Measurements from ENCODE around the gene ZNF784.

The ZNF784 gene

GRCh38 chr19:55654868-55655647, 30.7 kb upstream of the ZNF784 start, which contains the start of gene U2AF2:
TSS of gene U2AF2 (plus strand) at chr19:55655035. CDS start at chr19:55655105, 70 bp downstream.
- TF ChIP-seq EZH2phosphoT487 (conservative IDR thresholded peaks at IDR 0.05; ENCODE audit: low read length) (no peak), CTCF (IDR thresholded peaks at IDR 0.05; ENCODE audit: insufficient read depth, low read length, poor library complexity, severe bottlenecking) (no peak)
- H3K36me3 ChIP-seq (ENCODE audit: low read length): peaks cover 9% of the 10 kb centered on the region; the same call in 1 of the 2 replicates
- no peaks in the 10 kb centered on the region for H3K9me3 ChIP-seq (ENCODE audit: insufficient read depth, low read length)
- peak within 1 kb of the TSS; percentile 96 for H3K27ac ChIP-seq (ENCODE audit: low read depth, low read length)
- no peaks in the 10 kb centered on the region for H3K27me3 ChIP-seq (ENCODE audit: low read length)
- peaks cover 17% of the 10 kb centered on the region; the same call in 1 of the 2 replicates for H4K20me1 ChIP-seq (ENCODE audit: low read depth, low read length)
- peaks cover 3% of the 10 kb centered on the region; the same call in 1 of the 2 replicates for H3F3A ChIP-seq (ENCODE audit: insufficient read depth)
- H3K9ac ChIP-seq (ENCODE audit: low read length): peak within 1 kb of the TSS; percentile 93
- peaks cover 48% of the 10 kb centered on the region for H3K79me2 ChIP-seq (ENCODE audit: insufficient read depth, low read length)
- H3K4me2 ChIP-seq (ENCODE audit: low read depth, low read length, poor library complexity, severe bottlenecking): peak within 1 kb of the TSS; percentile 94
- H2AFZ ChIP-seq (ENCODE audit: low read depth, low read length, severe bottlenecking): peak within 1 kb of the TSS; percentile 67
- H3K4me3 ChIP-seq (ENCODE audit: insufficient read depth, low read length, poor library complexity, severe bottlenecking): peak within 1 kb of the TSS; percentile 89
- H3K9me2 ChIP-seq (replicated peaks; ENCODE audit: insufficient read depth, low read length): no peaks in the 10 kb centered on the region

GRCh38 chr19:55654323-55654867, 30.0 kb upstream of the ZNF784 start:
- no peak for TF ChIP-seq EZH2phosphoT487 (conservative IDR thresholded peaks at IDR 0.05; ENCODE audit: low read length)
- no peak for TF ChIP-seq CTCF (IDR thresholded peaks at IDR 0.05; ENCODE audit: insufficient read depth, low read length, poor library complexity, severe bottlenecking)
- peak overlapping the region; percentile 96 for H3K27ac ChIP-seq (ENCODE audit: low read depth, low read length)
- H3K9me3 ChIP-seq (ENCODE audit: insufficient read depth, low read length): no peaks in the 10 kb centered on the region
- H3K27me3 ChIP-seq (ENCODE audit: low read length): no peaks in the 10 kb centered on the region
- H3K4me3 ChIP-seq (ENCODE audit: insufficient read depth, low read length, poor library complexity, severe bottlenecking): peak overlapping the region; percentile 68
- peaks cover 41% of the 10 kb centered on the region for H3K79me2 ChIP-seq (ENCODE audit: insufficient read depth, low read length)
- H3K36me3 ChIP-seq (ENCODE audit: low read length): peaks cover 9% of the 10 kb centered on the region; the same call in 1 of the 2 replicates
- H3F3A ChIP-seq (ENCODE audit: insufficient read depth): peaks cover 3% of the 10 kb centered on the region; the same call in 1 of the 2 replicates
- H2AFZ ChIP-seq (ENCODE audit: low read depth, low read length, severe bottlenecking): peak overlapping the region; percentile 67
- no peaks in the 10 kb centered on the region for H3K9me2 ChIP-seq (replicated peaks; ENCODE audit: insufficient read depth, low read length)
- H3K9ac ChIP-seq (ENCODE audit: low read length): peak overlapping the region; percentile 93
- peak overlapping the region; percentile 74 for H3K4me2 ChIP-seq (ENCODE audit: low read depth, low read length, poor library complexity, severe bottlenecking)
- peaks cover 17% of the 10 kb centered on the region; the same call in 1 of the 2 replicates for H4K20me1 ChIP-seq (ENCODE audit: low read depth, low read length)

- H3K79me2 ChIP-seq (ENCODE audit: insufficient read depth, low read length): peaks cover 35% of the 10 kb centered on the region
- peaks cover 16% of the 10 kb centered on the region; the same call in 1 of the 2 replicates for H4K20me1 ChIP-seq (ENCODE audit: low read depth, low read length)
- no peaks in the 10 kb centered on the region for H3K9me3 ChIP-seq (ENCODE audit: insufficient read depth, low read length)
- peak overlapping the region; percentile 93 for H3K9ac ChIP-seq (ENCODE audit: low read length)
- H3K36me3 ChIP-seq (ENCODE audit: low read length): peaks cover 9% of the 10 kb centered on the region; the same call in 1 of the 2 replicates
- H3K4me3 ChIP-seq (ENCODE audit: insufficient read depth, low read length, poor library complexity, severe bottlenecking): peak overlapping the region; percentile 68
- H3K4me2 ChIP-seq (ENCODE audit: low read depth, low read length, poor library complexity, severe bottlenecking): peak overlapping the region; percentile 74
- no peak overlapping the region for H2AFZ ChIP-seq (ENCODE audit: low read depth, low read length, severe bottlenecking)
- TF ChIP-seq CTCF (IDR thresholded peaks at IDR 0.05; ENCODE audit: insufficient read depth, low read length, poor library complexity, severe bottlenecking): peak; percentile 98
- TF ChIP-seq EZH2phosphoT487 (conservative IDR thresholded peaks at IDR 0.05; ENCODE audit: low read length): no peak
- no peaks in the 10 kb centered on the region for H3K27me3 ChIP-seq (ENCODE audit: low read length)
- H3F3A ChIP-seq (ENCODE audit: insufficient read depth): peaks cover 3% of the 10 kb centered on the region; the same call in 1 of the 2 replicates
- peak overlapping the region; percentile 96 for H3K27ac ChIP-seq (ENCODE audit: low read depth, low read length)
- no peaks in the 10 kb centered on the region for H3K9me2 ChIP-seq (replicated peaks; ENCODE audit: insufficient read depth, low read length)
Observed at GRCh38 chr19:55653651-55654322, 29.4 kb upstream of the ZNF784 start.

Measured in SU-DHL-6 (cell line).